Measurements from ENCODE around the gene SSBP3. TPM values are rescaled to one million over a fixed set of nuclear protein-coding genes. Genes with fewer than 3 reads are reported as not detected.
"Not testable (repeated sequence)": the region's sequence is repeated elsewhere in the genome, so short reads cannot be mapped to it uniquely, and the experiment has no call there.

Gene SSBP3
- total RNA-seq, 1 donor: 11.7 TPM

- no peak overlapping the region for H3K4me3 ChIP-seq (ENCODE audit: low read depth, low read length)
- peak; percentile 66 for DNase-seq (ENCODE audit: low read depth)
- TF ChIP-seq, protein P1, sequence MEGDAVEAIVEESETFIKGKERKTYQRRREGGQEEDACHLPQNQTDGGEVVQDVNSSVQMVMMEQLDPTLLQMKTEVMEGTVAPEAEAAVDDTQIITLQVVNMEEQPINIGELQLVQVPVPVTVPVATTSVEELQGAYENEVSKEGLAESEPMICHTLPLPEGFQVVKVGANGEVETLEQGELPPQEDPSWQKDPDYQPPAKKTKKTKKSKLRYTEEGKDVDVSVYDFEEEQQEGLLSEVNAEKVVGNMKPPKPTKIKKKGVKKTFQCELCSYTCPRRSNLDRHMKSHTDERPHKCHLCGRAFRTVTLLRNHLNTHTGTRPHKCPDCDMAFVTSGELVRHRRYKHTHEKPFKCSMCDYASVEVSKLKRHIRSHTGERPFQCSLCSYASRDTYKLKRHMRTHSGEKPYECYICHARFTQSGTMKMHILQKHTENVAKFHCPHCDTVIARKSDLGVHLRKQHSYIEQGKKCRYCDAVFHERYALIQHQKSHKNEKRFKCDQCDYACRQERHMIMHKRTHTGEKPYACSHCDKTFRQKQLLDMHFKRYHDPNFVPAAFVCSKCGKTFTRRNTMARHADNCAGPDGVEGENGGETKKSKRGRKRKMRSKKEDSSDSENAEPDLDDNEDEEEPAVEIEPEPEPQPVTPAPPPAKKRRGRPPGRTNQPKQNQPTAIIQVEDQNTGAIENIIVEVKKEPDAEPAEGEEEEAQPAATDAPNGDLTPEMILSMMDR (IDR thresholded peaks at IDR 0.05; ENCODE audit: insufficient read depth, low read length): no peak
Measured at GRCh38 chr1:54220004-54220811, 186.0 kb downstream of the SSBP3 start.

DNA sequence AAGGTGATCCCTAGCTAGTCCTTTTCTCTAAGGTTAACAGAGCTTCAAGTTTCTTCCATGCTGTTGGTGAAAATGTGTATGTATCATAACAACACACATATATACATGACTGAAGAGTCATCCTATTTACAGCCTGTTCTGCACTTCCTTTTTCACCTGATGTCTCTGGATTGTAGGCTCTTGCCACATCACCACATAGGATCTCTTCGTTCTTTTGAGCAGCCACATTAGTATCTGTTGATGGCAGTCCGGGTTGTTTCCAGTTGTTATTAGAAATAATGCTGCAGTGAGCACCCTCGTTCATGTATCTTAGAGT is 186.5 kb downstream of the SSBP3 start:
- TF ChIP-seq, protein P1 (IDR thresholded peaks at IDR 0.05; ENCODE audit: insufficient read depth, low read length): no peak
- DNase-seq (ENCODE audit: low read depth): no peak
- no peak overlapping the region for H3K4me3 ChIP-seq (ENCODE audit: low read depth, low read length)

DNA sequence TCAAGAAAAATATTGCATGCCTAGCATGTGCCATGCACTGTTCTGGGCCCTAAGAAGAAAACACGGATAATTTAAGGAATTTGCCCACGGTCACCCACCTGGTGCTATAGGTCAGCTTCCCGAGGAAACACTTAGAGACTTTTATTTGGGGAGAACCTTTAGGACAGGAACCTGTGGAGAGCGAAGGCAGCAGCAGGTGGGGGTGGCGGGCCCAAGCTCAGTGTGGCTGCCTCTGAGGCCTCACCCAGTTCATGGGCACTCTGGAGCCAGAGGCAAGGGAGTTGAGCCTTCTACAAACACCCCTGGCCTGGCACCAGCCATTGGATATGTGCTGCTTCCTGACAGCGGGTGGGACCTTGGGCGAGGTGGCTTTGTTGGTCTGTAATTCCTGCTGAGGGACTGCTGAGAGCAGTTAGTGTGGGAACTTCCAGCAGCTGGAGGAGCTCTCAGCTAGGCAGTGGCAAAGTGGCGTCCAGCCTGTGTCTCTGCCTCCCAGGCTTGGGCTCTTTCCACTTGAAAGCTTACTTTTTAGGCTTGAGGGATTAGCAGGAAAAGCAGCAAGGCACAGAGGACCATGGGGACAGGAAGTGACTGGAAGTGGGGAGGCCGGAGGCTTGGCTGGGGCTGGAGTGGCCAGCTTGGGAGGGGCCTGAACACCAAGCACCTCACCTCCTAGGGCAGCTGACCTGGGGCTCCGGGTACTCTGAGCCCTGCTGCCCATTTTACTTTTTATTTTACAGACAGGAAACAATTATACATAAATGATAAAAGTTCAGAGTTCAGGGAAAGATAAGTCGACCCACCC is 187.1 kb downstream of the SSBP3 start:
- TF ChIP-seq, protein P1 (IDR thresholded peaks at IDR 0.05; ENCODE audit: insufficient read depth, low read length): no peak
- DNase-seq (ENCODE audit: low read depth): peak; percentile 20
- H3K4me3 ChIP-seq (ENCODE audit: low read depth, low read length): no peak overlapping the region

DNA sequence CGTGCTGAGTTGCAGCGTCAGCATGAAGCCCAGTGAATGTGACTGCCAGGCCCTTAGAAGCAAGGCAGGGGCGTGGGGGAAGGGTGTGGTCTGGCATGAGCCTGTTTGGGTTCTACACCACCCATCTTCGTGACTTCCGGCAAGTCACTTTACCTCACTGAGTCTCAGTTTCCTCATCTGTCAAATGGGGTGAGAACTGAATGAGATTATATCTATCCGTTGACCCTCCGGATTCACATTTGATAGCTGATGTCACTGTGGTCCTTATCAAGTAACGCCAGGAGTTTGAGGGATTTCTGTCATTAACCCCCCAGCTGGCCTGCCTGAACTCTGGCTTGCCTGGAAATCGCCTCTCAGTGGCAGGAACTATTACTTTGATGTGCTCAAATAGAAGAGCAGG is 190.7 kb downstream of the SSBP3 start:
- H3K4me3 ChIP-seq (ENCODE audit: low read depth, low read length): no peak overlapping the region
- no peak for DNase-seq (ENCODE audit: low read depth)
- TF ChIP-seq, protein P1 (IDR thresholded peaks at IDR 0.05; ENCODE audit: insufficient read depth, low read length): no peak

GRCh38 chr1:54212872-54213271 is 193.3 kb downstream of the SSBP3 start:
- TF ChIP-seq, protein P1 (IDR thresholded peaks at IDR 0.05; ENCODE audit: insufficient read depth, low read length): no peak
- no peak overlapping the region for H3K4me3 ChIP-seq (ENCODE audit: low read depth, low read length)
- DNase-seq (ENCODE audit: low read depth): no peak

DNA sequence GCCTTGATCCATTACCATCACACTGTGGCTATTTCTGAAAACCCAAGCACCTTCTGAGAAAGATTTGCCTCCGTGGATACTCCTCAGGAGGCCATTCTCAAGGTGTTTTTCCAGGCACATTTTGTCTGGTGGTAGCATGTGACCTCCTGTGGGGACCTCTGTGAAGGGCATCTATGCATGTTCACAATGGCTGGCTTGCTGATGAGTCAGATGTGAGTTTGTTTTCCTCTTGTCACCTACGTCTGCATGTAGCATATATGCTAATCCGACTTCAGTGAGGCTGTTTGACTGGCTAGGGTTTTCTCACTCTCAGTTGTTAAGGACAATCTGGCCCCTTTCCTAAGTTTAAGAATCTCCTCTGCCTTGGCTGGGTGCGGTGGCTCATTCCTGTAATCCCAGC is 198.3 kb downstream of the SSBP3 start:
- H3K4me3 ChIP-seq (ENCODE audit: low read depth, low read length); DNase-seq (ENCODE audit: low read depth): not testable (repeated sequence)

- no peak overlapping the region for H3K4me3 ChIP-seq (ENCODE audit: low read depth, low read length)
- TF ChIP-seq, protein P1 (IDR thresholded peaks at IDR 0.05; ENCODE audit: insufficient read depth, low read length): no peak
- DNase-seq (ENCODE audit: low read depth): no peak
Measured at GRCh38 chr1:54207287-54207686, 198.9 kb downstream of the SSBP3 start.
